ENCODE results near the gene EN1.

The EN1 gene

DNA sequence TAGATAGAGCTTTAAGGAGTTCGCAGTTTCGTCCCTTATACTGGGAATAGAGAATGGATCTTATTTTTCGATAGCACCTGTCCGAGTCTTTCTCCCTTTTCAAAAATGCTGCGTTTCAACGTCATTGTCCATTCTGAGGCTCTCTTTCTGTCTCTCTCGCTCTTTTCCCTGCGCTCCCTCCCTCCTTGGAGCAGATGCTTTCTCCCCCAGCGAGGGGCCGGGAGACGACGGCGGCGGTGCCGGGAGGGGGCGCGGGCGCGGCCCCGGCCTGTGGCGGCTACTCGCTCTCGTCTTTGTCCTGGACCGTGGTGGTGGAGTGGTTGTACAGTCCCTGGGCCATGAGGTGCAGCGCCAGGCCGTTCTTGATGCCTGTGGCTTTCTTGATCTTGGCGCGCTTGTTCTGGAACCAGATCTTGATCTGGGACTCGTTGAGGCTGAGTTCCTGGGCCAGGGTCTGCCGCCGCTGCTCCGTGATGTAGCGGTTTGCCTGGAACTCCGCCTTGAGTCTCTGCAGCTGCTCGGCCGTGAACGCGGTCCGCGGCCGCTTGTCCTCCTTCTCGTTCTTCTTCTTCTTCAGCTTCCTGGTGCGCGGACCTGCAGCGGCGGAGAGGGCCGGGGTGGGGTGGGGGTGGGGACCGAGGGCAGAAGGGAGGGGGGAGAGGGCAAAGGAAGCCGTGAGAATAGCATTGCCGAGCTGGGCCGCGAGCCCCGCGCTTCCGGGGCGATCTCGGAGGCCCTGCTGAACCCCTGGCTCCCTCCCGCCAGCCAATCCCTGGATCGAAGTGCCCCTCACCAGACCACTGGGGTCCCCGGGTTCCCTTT, 4.6 kb downstream of the EN1 start:
- DNase-seq: peak; percentile 6

DNA sequence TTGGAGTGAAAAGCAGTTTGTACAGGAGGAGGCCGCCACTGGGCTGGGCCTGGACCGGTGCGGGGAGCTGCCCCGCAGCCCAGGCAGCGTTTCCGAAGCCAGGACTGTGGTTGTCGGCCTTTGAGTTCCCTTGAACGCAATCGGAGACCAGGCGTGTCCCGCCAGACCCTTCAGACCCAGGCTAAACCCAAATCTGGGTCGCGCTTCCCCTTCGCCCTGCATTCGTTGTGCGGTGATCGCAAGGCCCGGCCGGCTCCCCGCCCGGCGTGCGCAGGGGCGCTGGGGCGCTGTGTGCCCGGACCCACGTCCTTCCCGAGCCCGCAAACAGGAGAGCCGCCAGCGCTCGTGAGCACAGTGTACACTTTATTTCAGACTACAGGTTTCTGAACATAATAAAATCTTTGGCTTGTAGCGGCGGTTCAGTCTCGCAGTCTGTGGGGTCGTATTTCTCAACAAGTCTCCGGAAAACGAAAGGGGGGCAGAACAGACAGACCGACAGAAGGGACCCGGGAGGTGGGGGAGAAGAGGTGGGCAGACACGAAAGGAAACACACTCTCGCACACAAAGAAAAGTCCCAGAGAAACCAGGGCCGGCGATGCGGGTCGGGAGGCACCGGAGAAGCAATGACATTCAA, 5.5 kb downstream of the EN1 start:
- DNase-seq: peak; percentile 3

DNA sequence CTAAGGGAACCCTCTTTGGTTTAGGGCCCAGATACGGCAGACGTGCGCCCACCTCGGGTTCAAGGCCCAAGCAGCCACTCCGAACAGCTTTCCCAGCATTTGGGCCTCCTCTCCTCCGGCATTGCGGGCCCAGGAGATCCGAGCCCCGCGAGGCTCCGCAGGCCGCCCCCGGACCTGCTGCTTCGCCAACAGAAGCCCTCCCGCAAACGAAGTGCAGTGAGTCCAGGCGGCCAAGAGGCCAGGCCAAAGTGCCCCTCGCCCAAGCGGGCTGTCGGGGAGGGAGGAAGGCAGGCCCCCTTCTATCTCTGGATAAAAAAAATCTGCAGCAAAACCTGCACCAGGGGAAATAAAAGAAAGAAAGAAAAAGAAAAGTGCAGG, 6.0 kb downstream of the EN1 start:
- peak; percentile 1 for DNase-seq

DNA sequence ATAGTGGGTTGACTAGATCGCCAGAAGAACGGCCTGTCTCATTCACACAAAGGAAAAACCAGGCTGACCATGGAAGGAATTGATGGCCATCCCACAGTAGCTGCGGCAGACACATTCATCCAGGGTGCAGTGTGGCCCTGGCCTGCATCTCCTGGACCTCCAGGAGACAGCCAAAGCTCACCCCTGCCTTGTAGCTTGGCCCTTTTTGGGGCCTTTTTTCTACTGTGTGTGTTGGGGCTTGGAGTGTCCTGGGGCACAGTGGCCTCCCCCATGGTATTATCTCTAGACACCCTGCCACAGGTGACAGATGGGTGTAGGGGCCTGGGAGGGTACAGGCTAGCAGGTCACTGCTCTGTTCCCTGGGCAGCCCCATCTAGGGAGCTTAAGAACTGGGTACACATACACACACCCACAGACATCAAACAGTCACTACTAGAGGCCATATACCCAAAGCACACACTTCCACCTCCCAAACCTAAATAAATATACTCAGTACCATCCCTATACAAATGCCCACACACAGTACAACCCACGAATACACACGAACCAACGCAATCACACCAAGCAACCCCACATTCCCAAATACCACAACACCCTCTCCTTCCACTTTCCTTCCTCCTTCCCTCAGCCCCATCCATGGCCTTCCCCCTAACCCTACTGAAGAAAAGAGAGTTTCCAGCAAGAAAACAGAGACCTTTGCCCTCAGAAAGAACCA, 8.6 kb downstream of the EN1 start:
- no peak for DNase-seq

DNA sequence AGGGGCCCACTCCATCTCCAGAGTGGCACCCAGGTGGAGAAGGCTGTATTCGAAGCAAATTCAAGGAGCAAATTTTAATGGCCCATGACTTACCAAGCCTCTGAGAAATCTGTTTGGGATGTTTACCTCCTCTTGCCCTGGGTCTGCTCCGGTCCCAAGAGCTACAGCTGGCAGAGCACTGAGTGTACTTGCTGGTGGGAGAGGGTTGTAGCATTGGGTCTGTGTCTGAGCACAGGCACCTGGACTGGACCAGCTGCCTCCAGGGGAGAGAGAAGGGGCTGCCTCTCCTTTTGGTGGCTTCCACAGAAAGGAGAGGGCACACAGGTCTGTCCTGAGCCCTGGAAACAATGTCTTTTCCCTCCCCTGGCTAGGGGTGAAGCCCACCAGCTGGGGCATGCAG, 9.8 kb downstream of the EN1 start:
- no peak for DNase-seq

DNA sequence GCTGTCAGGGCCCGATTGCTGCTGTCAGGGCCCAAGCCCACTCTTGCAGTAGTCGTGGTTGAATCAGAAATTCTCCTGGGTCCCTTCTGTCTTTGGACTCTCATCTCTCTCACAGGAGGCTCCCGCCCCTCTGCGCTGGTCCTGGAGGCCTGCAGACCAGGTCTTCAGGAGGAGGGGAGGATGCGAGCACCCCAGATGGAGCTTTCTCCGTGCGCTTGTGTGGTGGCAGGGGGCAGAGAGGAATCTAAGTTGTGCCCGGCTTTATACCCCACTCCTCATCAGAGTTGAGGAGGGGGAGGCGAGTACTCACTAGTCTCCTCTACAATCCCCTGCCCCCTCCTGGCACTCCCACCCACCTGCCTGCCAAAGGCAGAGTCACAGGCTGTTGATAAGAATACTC, 10.4 kb downstream of the EN1 start:
- no peak for DNase-seq

DNA sequence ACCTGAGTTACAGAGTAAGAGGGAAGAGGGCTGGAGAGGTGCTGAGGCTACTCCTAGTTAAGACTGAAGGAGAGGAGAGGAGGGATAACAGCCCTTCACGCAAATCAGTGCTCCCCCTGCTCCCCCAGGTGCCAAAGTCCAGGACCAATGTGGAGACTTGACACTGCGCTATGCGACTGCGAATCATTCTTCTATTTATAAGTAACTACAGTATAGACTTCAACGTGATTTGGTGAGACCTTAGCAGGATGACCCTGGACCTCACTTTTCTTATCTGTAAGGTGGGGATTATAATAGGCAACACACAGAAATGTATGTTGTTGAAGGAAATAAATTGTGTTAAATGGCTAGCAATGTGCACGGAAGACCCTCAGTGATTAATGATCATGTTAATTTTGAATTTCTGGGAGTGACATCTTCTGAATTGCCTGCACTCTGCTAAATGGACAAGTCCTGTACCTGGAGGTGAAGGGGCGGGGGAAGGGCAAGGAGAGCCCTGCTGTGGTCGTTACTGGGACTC, 11.0 kb downstream of the EN1 start:
- no peak for DNase-seq

DNA sequence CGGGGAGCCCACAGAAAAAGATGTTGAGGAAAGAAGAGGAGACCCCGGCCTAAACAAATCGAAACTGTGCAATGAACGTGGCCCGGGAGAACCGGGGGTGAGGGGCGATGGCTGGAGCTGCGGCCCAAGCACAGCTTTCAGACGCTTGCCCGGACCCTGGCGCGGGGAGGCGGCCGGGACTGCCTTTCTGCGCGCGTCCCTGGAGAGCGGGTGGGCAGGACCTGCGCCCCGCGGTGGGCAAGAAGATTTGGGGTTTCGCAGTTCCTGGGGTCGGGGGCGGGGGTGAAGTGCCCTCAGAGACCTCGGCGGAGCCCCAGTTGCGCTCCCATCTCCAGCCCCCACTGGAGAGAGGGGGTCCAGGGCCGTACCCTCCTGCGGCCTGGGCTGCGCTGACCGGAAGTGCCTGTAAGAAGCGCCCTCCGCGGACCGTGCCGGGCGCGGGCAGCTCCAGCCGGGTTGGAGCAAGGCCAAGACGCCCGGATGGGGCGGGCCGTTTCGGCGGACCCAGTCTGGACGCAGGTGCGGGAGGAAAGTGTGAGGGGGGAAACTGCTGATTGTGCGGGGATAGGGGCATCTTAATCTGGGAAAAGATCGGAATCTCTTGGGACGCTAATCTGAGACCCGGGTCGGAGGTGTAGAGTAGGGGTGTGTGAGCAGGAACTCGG, 11.6 kb downstream of the EN1 start:
- DNase-seq: no peak

DNA sequence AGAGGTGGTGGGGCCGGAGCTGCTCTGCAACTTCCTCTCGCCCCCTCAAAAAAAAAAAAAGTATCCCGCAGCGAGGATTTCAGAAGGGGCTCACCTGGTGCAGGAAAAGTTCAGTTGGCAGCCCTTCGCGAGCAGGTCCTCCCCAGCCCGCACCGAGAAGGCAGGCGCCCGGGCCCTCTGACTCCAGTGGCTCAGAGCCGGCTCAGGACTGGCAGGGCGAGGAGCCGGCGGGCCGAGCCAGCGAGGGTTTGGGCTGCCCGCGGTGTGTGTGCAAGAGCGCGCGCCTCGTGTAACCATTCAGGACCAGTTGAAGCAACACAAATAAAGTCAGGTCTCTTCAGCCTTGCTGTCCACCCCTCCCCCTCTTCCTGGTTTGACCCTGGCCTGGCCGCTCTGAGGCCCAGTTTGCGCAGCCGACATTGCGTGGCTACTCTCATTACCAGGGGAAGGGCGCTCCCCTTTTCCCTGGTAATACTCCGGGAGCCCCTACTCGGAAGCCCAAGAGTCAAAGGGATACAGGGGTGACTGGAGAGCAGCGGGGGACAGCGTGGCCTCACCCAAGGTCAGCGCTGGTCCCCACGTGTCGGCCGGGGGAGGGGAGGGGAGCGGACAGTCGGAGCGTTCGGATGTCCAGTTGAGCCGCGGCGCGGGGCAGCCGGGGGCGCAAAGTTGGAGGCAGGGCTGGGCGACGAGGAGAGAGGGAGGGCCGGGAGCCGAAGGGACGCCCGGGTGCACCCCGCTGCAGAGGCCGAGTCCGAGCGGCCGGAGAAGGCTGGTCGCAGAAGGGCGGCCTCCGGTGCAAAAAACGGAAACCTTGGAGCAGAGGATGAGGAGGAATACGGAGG, 12.3 kb downstream of the EN1 start:
- DNase-seq: no peak

DNA sequence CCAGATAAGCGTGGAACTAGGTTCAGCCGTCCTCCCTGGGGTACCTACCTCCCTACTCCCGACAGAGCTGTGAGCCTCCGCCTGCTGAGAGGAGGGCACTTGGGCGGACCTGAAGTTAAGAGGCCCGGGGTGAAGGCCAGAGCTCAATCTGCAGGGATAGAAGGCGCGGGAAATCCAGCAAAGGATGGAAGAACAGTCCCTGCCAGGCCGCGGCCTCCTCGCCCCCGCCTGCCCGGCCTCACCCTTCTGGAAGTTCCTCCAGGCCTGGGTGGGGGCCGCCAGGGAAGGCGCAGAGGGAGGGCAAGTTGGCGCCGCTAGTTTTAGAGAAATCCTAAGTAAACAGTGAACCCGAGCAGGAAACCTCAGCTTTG, 13.0 kb downstream of the EN1 start:
- peak; percentile 2 for DNase-seq

DNA sequence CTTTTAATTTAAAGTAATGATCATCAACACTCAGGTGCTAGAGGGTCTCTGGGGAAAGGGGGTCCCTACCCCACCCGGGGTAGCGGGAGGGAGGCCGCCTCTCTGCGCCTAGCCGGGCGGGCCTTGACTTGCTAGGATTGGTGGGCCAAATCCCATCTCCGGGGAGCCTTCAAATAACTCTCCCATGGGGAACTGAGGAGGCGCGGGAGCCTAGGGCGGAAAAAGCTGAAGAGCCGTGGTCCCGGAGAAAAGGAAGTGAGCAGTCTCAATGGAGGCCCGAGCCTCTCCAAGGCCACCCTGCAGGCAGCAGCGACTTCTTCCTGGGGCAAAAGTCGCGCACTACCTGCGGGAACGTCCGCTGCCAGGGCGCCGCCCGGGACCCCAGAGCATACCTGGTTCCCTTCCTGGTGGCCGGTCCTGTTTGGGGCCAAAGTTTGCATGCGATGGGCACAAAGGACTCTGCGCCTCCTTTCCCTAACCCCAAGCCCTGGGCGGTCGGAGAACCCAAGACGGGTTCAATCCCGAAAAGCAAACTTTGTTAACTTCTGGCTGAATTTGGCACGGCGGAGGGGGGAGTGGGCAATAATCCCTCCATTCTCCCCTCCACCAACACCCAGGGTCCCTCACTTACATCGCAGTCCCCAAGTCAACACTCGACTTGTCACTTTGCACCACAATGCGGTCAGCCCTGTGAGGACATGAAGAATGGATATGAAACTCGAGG, 13.6 kb downstream of the EN1 start:
- no peak for DNase-seq

DNA sequence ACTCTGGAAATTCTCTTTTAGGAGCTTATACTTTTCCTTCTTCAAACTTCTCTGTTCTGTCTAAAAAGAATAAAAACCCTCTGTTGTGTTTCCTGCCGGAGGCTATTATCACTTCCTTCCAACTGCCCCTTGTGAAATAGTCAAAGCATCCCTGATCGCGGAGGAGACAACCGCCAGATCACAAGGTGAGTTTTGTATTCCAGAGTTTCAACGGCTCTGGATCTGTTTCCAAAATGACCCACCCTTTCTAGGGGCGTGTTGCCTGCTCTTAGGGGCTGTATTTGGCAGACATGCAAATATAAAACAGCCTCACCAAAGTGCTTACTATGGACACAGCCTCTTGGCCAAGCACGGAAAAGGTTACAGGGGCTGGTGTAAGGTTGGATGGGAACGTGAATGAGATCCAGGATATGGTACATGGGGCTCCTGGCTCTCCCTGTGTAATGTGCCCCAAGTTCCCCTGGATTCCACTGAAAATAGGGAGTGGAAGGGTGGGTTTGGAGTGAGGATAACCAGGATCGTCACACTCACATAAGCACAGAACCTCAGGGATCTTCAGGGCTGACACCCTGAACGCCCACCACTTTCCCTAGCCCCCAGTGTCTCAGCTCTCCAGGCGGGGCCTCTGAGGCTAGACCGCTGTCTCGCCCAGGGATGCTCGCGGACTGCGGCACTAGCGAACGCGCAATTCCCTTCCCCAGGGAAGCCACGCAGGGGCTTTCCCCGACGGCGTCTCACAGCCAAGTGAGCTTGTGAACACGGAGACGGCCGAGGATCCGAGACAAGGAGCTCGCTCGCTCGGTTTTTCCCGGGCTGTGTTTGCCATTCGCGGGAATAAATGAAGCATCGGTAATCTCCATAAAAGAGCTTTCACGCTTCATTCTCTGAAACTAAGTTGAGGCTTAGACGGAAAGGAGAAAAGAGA, 14.4 kb downstream of the EN1 start:
- no peak for DNase-seq

DNA sequence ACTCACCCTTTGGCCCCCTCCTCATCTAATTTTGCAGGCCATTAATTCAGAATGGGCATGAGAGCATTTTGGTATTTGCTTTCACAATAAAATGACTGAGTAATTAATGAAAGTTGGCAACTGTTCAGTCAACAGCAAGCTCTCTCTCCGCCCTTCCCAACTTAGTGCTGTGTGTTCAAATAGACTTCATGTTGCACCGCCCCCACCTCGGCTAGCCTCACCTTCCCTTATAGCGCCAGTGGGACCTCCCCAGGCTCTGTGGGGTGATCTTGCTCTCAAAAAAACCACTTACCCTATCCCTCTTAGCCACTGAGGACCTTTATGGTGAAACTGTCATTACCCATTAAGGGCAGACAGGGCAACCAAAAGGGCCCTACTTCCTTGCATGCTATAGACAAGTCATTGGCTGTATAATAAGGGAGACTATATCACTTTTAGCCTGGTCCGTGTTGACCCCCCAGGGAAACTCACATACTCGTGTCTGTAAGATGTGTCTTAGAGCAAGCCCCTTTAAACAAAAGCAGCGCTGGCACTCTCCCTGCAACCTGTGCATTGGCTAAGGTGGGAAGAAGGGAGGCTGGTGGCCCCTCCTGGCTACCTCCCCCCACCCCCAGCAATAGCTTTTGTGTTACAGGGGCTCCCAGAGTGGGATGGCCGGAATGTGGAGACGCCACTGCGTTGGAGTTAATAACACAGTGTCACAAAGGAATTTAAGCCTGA, 15.2 kb downstream of the EN1 start:
- DNase-seq: no peak

DNA sequence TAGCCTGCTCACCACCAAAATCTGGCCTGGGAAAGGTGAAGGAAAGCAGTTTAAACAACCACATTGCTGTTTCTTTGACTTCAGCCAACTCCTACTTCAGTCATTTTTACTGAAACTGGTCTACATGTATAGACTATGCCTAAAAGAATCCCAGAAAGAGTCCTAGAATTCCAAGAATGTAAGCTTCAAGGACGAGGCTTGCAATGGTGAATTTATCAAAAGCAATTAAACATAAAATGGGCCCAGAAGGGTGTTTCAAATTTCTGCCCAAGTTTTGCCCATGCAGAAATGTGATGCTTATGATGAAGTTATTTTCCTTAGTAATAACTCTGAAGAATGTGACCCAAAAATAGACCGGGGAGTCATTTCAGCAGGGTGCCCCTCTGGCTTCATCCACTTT, 16.6 kb downstream of the EN1 start:
- no peak for DNase-seq

DNA sequence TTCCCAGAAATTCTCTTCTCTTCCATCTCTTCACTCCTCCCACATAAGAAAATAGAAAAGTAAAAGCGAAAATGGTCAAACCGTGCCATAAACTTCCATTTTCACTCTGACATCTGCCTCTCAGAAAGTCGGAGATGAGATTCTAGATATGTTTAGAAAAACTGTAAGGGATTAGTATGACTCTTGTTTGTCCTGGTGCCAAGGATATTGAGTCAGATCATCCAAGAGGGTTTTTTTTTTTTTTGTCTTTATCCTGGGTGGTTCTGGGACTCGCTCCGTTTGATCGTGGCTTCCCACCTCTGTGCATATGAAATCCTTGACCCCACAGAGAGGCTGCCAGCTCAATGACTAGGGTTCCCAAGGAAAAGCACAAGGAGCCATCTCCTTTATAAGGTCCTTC, 17.3 kb downstream of the EN1 start:
- no peak for DNase-seq

DNA sequence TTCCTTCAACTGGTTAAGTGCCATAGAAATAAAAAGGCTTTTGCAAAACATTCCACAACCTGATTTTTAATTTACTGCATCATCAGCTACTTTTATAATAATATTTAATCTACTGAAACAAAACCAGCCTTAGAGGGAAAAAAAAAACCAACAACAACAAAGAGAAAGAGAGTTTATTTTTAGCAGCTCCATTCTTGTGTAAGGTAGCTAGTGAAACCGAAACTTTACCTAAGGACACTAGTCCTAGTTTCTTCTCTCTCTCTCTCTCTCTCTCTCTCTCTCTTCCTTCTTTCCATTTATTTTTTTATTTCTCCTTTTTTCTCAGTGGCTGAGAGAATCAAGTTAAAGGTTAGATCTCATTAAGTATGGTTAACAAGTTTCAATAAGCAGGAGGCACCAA, 21.4 kb downstream of the EN1 start:
- no peak for DNase-seq

DNA sequence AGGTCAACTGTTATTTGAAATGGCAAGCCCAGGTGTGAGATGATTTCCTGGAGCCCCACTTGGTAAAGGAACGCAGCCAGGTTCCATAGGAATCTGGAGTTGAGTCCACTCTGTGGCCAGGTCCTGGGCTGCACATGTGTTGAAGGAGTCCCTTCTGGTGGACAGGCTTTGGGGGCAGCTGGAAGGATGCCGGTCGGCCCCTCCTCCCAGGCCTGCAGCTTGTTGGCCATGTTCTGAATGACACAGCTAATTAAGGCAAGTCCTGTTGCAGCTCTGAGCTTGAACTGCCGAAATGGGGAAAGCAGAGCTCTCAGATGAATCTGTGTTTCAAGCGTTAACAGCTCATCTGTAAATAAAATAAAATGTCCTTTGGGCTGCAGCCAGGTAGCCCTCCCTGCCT, 23.8 kb downstream of the EN1 start:
- no peak for DNase-seq

DNA sequence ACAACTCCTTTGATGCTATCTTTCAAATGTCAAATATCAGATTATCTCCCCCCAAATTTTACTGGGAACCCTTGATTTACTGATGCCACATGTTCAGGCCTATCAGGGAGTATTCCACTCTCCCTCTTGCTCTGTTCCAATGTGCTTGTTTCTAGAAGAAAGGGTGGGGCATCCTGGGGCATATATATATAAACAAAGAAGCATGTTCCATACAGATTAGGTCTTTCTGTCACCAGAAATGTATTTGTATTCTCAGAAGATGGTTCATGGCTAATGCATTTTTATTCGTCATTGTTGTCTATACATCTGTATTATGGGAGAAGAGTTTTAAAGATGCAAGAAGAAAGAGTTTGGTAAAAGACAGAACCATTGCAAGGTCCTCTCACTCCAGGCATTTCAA, 24.9 kb downstream of the EN1 start:
- no peak for DNase-seq

DNA sequence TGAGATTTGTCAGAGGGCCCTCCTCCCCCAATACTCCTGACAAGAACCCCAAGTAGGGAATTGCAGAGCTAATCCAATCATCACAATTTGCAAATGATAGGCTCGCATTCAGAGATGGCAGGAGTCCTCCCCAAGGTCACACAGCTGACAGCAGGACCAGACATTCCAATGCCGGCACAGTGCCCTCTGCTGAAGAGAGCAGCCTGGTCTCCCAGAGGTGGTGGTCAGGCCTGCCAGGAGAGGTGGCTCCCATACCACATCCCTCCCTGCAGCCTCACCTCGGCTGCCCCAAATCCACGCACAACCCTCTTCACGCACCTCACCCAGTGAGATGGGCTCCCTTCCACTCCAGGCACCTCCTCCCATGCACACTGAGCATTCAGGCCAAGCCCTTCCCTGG, 25.4 kb downstream of the EN1 start:
- no peak for DNase-seq

DNA sequence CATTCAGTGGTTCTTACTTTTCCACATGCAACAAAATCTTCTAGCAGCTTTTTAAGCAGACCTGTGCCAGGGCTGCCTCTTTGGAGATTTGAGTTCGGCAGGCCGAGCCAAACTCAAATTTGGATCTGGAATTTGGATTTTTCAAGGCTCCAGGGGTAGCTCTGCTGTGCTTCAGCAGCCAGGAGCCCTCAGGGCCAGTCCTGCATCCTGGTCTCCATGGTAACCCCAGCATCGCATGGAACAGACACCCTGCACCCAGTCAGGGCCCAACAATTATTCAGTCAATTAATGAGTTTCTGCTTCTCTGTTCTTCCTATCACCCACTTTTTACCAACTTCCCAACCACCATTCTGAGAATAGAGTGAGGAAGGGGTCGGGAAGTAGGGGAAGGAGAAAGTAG, 30.0 kb downstream of the EN1 start:
- DNase-seq: no peak
